ENCODE results near the gene CYP4F8.
"Not testable (repeated sequence)": the region's sequence is repeated elsewhere in the genome, so short reads cannot be mapped to it uniquely, and the experiment has no call there.

Gene CYP4F8

GRCh38 chr19:15669440-15669839 lies 54.4 kb downstream of the CYP4F8 start:
- DNase-seq (ENCODE audit: low read depth, low spot score), result no peak
- Histone ChIP-seq H3K36me3 (ENCODE audit: insufficient read depth, low read length) (no peaks in the 10 kb centered on the region), H3K9me3 (ENCODE audit: low read depth, low read length) (no peaks in the 10 kb centered on the region), H3K27ac (no peak overlapping the region), H3K4me3 (no peak overlapping the region), H3K9ac (ENCODE audit: insufficient read length) (no peak overlapping the region)
- TF ChIP-seq FOXP2 (optimal IDR thresholded peaks at IDR 0.05; ENCODE audit: control extremely low read depth, extremely low read length, insufficient read depth) (no peak), POLR2AphosphoS5 (IDR thresholded peaks at IDR 0.05; ENCODE audit: borderline replicate concordance, low read depth, low read length) (no peak), EZH2 (IDR thresholded peaks at IDR 0.05) (no peak)

- H3K27ac ChIP-seq, result no peak overlapping the region
- no peak for DNase-seq (ENCODE audit: low read depth, low spot score)
- H3K9me3 ChIP-seq (ENCODE audit: low read depth, low read length), result no peaks in the 10 kb centered on the region
- H3K4me3 ChIP-seq, result no peak overlapping the region
- H3K9ac ChIP-seq (ENCODE audit: insufficient read length), result no peak overlapping the region
- no peak for TF ChIP-seq FOXP2 (optimal IDR thresholded peaks at IDR 0.05; ENCODE audit: control extremely low read depth, extremely low read length, insufficient read depth)
- no peak for TF ChIP-seq POLR2AphosphoS5 (IDR thresholded peaks at IDR 0.05; ENCODE audit: borderline replicate concordance, low read depth, low read length)
- TF ChIP-seq EZH2 (IDR thresholded peaks at IDR 0.05), result no peak
- H3K36me3 ChIP-seq (ENCODE audit: insufficient read depth, low read length), result no peaks in the 10 kb centered on the region
These were observed 54.9 kb downstream of the CYP4F8 start for GRCh38 chr19:15669891-15670290.

- DNase-seq (ENCODE audit: low read depth, low spot score), result no peak
- no peak overlapping the region for H3K4me3 ChIP-seq
- TF ChIP-seq FOXP2 (optimal IDR thresholded peaks at IDR 0.05; ENCODE audit: control extremely low read depth, extremely low read length, insufficient read depth) (no peak), EZH2 (IDR thresholded peaks at IDR 0.05) (no peak), POLR2AphosphoS5 (IDR thresholded peaks at IDR 0.05; ENCODE audit: borderline replicate concordance, low read depth, low read length) (no peak)
- H3K9ac ChIP-seq (ENCODE audit: insufficient read length), result no peak overlapping the region
- H3K36me3 ChIP-seq (ENCODE audit: insufficient read depth, low read length), result no peaks in the 10 kb centered on the region
- H3K27ac ChIP-seq, result no peak overlapping the region
- H3K9me3 ChIP-seq (ENCODE audit: low read depth, low read length), result no peaks in the 10 kb centered on the region
These were observed 56.3 kb downstream of the CYP4F8 start for GRCh38 chr19:15671237-15671821.

- no peak overlapping the region for H3K4me3 ChIP-seq
- H3K9me3 ChIP-seq (ENCODE audit: low read depth, low read length), result no peaks in the 10 kb centered on the region
- DNase-seq (ENCODE audit: low read depth, low spot score), result no peak
- TF ChIP-seq EZH2 (IDR thresholded peaks at IDR 0.05), result no peak
- no peak for TF ChIP-seq POLR2AphosphoS5 (IDR thresholded peaks at IDR 0.05; ENCODE audit: borderline replicate concordance, low read depth, low read length)
- TF ChIP-seq FOXP2 (optimal IDR thresholded peaks at IDR 0.05; ENCODE audit: control extremely low read depth, extremely low read length, insufficient read depth), result no peak
- H3K27ac ChIP-seq, result no peak overlapping the region
- H3K36me3 ChIP-seq (ENCODE audit: insufficient read depth, low read length), result no peaks in the 10 kb centered on the region
- H3K9ac ChIP-seq (ENCODE audit: insufficient read length), result no peak overlapping the region
These were observed 57.0 kb downstream of the CYP4F8 start for GRCh38 chr19:15671891-15672579.

- no peak for TF ChIP-seq FOXP2 (optimal IDR thresholded peaks at IDR 0.05; ENCODE audit: control extremely low read depth, extremely low read length, insufficient read depth)
- Histone ChIP-seq H3K36me3 (ENCODE audit: insufficient read depth, low read length) (no peaks in the 10 kb centered on the region), H3K27ac (no peak within 1 kb of the TSS), H3K9ac (ENCODE audit: insufficient read length) (no peak within 1 kb of the TSS), H3K4me3 (no peak within 1 kb of the TSS), H3K9me3 (ENCODE audit: low read depth, low read length) (no peaks in the 10 kb centered on the region)
- DNase-seq (ENCODE audit: low read depth, low spot score), result no peak
These were observed 57.7 kb downstream of the CYP4F8 start, which contains the start of gene CYP4F12 for GRCh38 chr19:15672580-15673175. Gene CYP4F12, plus strand, starts transcription at chr19:15673087. Its CDS starts 443 bp downstream, at chr19:15673530.

- TF ChIP-seq FOXP2 (optimal IDR thresholded peaks at IDR 0.05; ENCODE audit: control extremely low read depth, extremely low read length, insufficient read depth), result no peak
- TF ChIP-seq POLR2AphosphoS5 (IDR thresholded peaks at IDR 0.05; ENCODE audit: borderline replicate concordance, low read depth, low read length), result no peak
- TF ChIP-seq EZH2 (IDR thresholded peaks at IDR 0.05), result no peak
- H3K27ac ChIP-seq, result no peak overlapping the region
- H3K9ac ChIP-seq (ENCODE audit: insufficient read length), result no peak overlapping the region
- H3K36me3 ChIP-seq (ENCODE audit: insufficient read depth, low read length), result no peaks in the 10 kb centered on the region
- H3K4me3 ChIP-seq, result no peak overlapping the region
- no peak for DNase-seq (ENCODE audit: low read depth, low spot score)
- H3K9me3 ChIP-seq (ENCODE audit: low read depth, low read length), result no peaks in the 10 kb centered on the region
These were observed 58.2 kb downstream of the CYP4F8 start for GRCh38 chr19:15673176-15673654.

- no peak for DNase-seq (ENCODE audit: low read depth, low spot score)
- Histone ChIP-seq H3K9me3 (ENCODE audit: low read depth, low read length) (no peaks in the 10 kb centered on the region), H3K36me3 (ENCODE audit: insufficient read depth, low read length) (no peaks in the 10 kb centered on the region), H3K4me3 (no peak overlapping the region), H3K27ac (no peak overlapping the region), H3K9ac (ENCODE audit: insufficient read length) (no peak overlapping the region)
- TF ChIP-seq POLR2AphosphoS5 (IDR thresholded peaks at IDR 0.05; ENCODE audit: borderline replicate concordance, low read depth, low read length) (no peak), FOXP2 (optimal IDR thresholded peaks at IDR 0.05; ENCODE audit: control extremely low read depth, extremely low read length, insufficient read depth) (no peak), EZH2 (IDR thresholded peaks at IDR 0.05) (no peak)
These were observed 60.5 kb downstream of the CYP4F8 start for GRCh38 chr19:15675560-15675959.

- TF ChIP-seq POLR2AphosphoS5 (IDR thresholded peaks at IDR 0.05; ENCODE audit: borderline replicate concordance, low read depth, low read length), result no peak
- TF ChIP-seq EZH2 (IDR thresholded peaks at IDR 0.05), result no peak
- no peak for TF ChIP-seq FOXP2 (optimal IDR thresholded peaks at IDR 0.05; ENCODE audit: control extremely low read depth, extremely low read length, insufficient read depth)
- no peak overlapping the region for H3K4me3 ChIP-seq
- H3K9ac ChIP-seq (ENCODE audit: insufficient read length), result no peak overlapping the region
- no peak for DNase-seq (ENCODE audit: low read depth, low spot score)
- no peaks in the 10 kb centered on the region for H3K9me3 ChIP-seq (ENCODE audit: low read depth, low read length)
- H3K27ac ChIP-seq, result no peak overlapping the region
- no peaks in the 10 kb centered on the region for H3K36me3 ChIP-seq (ENCODE audit: insufficient read depth, low read length)
These were observed 64.1 kb downstream of the CYP4F8 start for GRCh38 chr19:15679089-15679488.

- not testable (repeated sequence) for DNase-seq (ENCODE audit: low read depth, low spot score); H3K36me3 ChIP-seq (ENCODE audit: insufficient read depth, low read length); H3K9me3 ChIP-seq (ENCODE audit: low read depth, low read length); H3K9ac ChIP-seq (ENCODE audit: insufficient read length); H3K27ac ChIP-seq; H3K4me3 ChIP-seq
These were observed 64.8 kb downstream of the CYP4F8 start for GRCh38 chr19:15679865-15680264.
